ENCODE results near the gene COL18A1. TPM values are rescaled to one million over a fixed set of nuclear protein-coding genes. Genes with fewer than 3 reads are reported as not detected.

COL18A1 gene
- total RNA-seq, 3 donors from 2014 or later (not counting 1 experiment from before 2014, with no cell fraction given) = 12.3 to 22.3 (median 12.7) TPM

GRCh38 chr21:45515241-45516061, 110.5 kb downstream of the COL18A1 start:
- Mint-ChIP-seq H3K27me3 (ENCODE audit: low read depth in 2 of 2) (no peaks in the 10 kb centered on the region), H3K27ac (no peak overlapping the region), H3K36me3 (peaks cover 28% of the 10 kb centered on the region), H3K9me3 (peaks cover 12 to 14% of the 10 kb centered on the region in 2 donors), H3K4me3 (no peak overlapping the region), H3K4me1 (no peaks in the 10 kb centered on the region)
- Histone ChIP-seq H3K27me3 (ENCODE audit: control insufficient read depth, insufficient read depth, low read length) (no peaks in the 10 kb centered on the region), H3K4me1 (ENCODE audit: control insufficient read depth, insufficient read depth, low read length) (peaks cover 24% of the 10 kb centered on the region), H3K36me3 (ENCODE audit: control insufficient read depth, insufficient read depth, low read length) (no peaks in the 10 kb centered on the region), H3K4me3 (ENCODE audit: low read length) (no peak overlapping the region), H3K27ac (ENCODE audit: low read length) (no peak overlapping the region), H3K9me3 (ENCODE audit: control insufficient read depth, insufficient read depth, low read length) (no peaks in the 10 kb centered on the region)
- WGBS (ENCODE audit: insufficient coverage) = 96% methylated on average over 31 of the region's 31 CpGs
- ATAC-seq = no peak
- TF ChIP-seq CTCF (IDR thresholded peaks at IDR 0.05) = no peak
- intact Hi-C loops (cut with micrococcal nuclease) = no loop called here
- no peak for DNase-seq

DNA sequence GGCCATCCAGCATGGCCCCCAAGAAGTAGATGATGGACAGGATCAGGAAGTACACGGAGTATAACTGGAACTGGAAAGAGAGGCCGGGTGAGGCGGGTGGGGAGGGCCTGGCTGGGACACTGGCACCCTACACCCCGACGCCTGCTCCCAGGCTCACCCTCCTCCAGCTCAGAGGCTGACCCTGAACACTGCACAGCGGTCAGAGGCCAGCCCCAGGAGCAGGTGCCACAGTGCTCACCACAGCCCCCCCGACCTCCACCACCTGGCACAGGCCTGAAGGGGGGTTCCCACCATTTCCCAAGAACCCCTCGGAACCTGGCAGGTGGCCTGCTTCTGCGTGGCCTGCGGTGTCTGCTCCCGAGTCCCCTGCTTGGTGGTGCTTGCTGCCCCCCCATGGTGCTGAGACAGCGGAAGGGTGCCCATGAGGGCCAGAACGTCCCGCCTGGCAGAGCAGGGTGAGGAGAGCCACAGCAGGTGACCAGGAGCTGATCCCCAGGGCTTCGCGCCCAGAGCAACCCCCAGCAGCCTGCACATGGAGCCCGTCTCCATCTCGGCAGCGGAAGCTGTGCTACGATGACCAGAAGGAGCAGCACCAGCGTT, 111.2 kb downstream of the COL18A1 start:
- no peaks in the 10 kb centered on the region for H3K27me3 Mint-ChIP-seq (ENCODE audit: low read depth in 2 of 2)
- 96% methylated on average over 21 of the region's 21 CpGs for WGBS (ENCODE audit: insufficient coverage)
- peaks cover 12 to 14% of the 10 kb centered on the region in 2 donors for H3K9me3 Mint-ChIP-seq
- ATAC-seq (no peak), DNase-seq (no peak)
- Histone ChIP-seq H3K36me3 (ENCODE audit: control insufficient read depth, insufficient read depth, low read length) (no peaks in the 10 kb centered on the region), H3K4me1 (ENCODE audit: control insufficient read depth, insufficient read depth, low read length) (peaks cover 24% of the 10 kb centered on the region), H3K27me3 (ENCODE audit: control insufficient read depth, insufficient read depth, low read length) (no peaks in the 10 kb centered on the region), H3K27ac (ENCODE audit: low read length) (no peak overlapping the region), H3K4me3 (ENCODE audit: low read length) (no peak overlapping the region), H3K9me3 (ENCODE audit: control insufficient read depth, insufficient read depth, low read length) (no peaks in the 10 kb centered on the region)
- peaks cover 28% of the 10 kb centered on the region for H3K36me3 Mint-ChIP-seq
- no peaks in the 10 kb centered on the region for H3K4me1 Mint-ChIP-seq
- no peak overlapping the region for H3K27ac Mint-ChIP-seq
- intact Hi-C loops (cut with micrococcal nuclease) = no loop called here
- TF ChIP-seq CTCF (IDR thresholded peaks at IDR 0.05) = no peak
- no peak overlapping the region for H3K4me3 Mint-ChIP-seq

DNA sequence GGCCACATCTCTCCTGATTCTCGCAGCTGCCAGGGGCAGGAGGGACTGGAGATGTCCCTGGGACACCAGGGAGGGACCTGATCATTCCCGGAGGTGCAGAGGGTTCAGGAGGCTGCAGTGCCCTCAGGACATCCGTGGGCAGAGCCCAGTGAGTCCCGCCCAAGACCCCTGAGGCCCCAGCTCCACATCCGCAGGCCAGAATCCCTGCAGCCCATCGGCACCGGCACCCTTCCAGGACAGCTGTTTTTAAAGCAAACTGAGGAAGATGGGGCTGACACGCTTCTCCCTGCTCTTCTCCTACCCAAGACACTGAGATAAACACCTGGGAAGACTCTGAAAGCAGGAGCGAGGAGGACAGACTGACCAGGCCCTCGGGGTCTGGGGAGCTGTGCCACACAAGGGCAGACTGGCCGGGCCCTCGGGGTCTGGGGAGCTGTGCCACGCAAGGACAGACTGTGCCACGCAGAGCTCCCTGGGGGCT, 111.7 kb downstream of the COL18A1 start:
- WGBS (ENCODE audit: insufficient coverage) = 93% methylated on average over 14 of the region's 14 CpGs

More for the DNA sequence above, 111.7 kb downstream of the COL18A1 start:
- Histone ChIP-seq H3K27ac (ENCODE audit: low read length) (no peak overlapping the region), H3K4me3 (ENCODE audit: low read length) (no peak overlapping the region), H3K4me1 (ENCODE audit: control insufficient read depth, insufficient read depth, low read length) (peaks cover 24% of the 10 kb centered on the region), H3K27me3 (ENCODE audit: control insufficient read depth, insufficient read depth, low read length) (no peaks in the 10 kb centered on the region), H3K9me3 (ENCODE audit: control insufficient read depth, insufficient read depth, low read length) (no peaks in the 10 kb centered on the region), H3K36me3 (ENCODE audit: control insufficient read depth, insufficient read depth, low read length) (no peaks in the 10 kb centered on the region)
- peaks cover 12 to 14% of the 10 kb centered on the region in 2 donors for H3K9me3 Mint-ChIP-seq
- ATAC-seq = no peak
- intact Hi-C loops (cut with micrococcal nuclease) = no loop called here
- H3K4me1 Mint-ChIP-seq = no peaks in the 10 kb centered on the region
- H3K27me3 Mint-ChIP-seq (ENCODE audit: low read depth in 2 of 2) = no peaks in the 10 kb centered on the region
- no peak for DNase-seq
- peaks cover 28% of the 10 kb centered on the region for H3K36me3 Mint-ChIP-seq
- no peak overlapping the region for H3K27ac Mint-ChIP-seq
- TF ChIP-seq CTCF (IDR thresholded peaks at IDR 0.05) = no peak
- no peak overlapping the region for H3K4me3 Mint-ChIP-seq
